ENCODE data around the gene PLXNA4. TPM values are rescaled to one million over a fixed set of nuclear protein-coding genes. Genes with fewer than 3 reads are reported as not detected.

PLXNA4 gene
- total RNA-seq, 2 experiments from 2014 or later, result 0.18 to 0.70 TPM

DNA sequence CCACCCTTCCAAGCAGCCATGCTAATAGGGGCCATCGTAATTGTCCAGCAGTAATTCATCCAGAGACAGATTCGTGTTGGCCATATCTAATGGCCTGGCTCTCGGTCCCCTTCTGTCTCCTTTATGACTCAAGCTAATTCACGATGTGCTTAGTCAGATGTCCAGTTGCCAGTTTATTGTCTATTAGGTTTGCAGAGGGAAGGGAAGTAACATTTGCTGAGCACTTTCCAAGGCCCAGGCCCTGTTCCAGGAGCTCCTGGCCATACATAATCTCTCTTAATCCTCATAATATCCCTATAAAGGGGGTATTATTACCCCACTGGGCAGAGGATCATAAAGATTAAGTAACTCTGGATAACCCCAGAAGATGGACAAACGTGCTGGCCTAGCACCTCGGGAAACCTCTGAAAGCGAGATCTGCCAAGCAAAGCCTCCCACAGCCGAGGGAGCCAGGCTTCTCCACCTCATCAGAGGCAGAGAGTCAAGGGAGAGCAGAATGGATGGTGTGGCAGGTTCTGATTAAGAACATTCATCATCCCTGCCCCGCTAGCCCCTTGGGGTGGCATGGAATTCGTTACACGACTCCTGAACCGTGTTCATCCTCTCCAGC lies 153.7 kb downstream of the PLXNA4 start:
- peaks cover 7% of the 10 kb centered on the region for H3K9me3 Mint-ChIP-seq
- DNase-seq (no peak), ATAC-seq (no peak)
- H3K4me1 Mint-ChIP-seq (ENCODE audit: low read depth), result peaks cover 11% of the 10 kb centered on the region
- TF ChIP-seq, protein P1, sequence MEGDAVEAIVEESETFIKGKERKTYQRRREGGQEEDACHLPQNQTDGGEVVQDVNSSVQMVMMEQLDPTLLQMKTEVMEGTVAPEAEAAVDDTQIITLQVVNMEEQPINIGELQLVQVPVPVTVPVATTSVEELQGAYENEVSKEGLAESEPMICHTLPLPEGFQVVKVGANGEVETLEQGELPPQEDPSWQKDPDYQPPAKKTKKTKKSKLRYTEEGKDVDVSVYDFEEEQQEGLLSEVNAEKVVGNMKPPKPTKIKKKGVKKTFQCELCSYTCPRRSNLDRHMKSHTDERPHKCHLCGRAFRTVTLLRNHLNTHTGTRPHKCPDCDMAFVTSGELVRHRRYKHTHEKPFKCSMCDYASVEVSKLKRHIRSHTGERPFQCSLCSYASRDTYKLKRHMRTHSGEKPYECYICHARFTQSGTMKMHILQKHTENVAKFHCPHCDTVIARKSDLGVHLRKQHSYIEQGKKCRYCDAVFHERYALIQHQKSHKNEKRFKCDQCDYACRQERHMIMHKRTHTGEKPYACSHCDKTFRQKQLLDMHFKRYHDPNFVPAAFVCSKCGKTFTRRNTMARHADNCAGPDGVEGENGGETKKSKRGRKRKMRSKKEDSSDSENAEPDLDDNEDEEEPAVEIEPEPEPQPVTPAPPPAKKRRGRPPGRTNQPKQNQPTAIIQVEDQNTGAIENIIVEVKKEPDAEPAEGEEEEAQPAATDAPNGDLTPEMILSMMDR (IDR thresholded peaks at IDR 0.05), result no peak
- CTCF ChIA-PET, result interaction anchor here (0.8 to 1.3 kb wide), 2 partner anchors 15 to 28 kb away, joined by 3 to 4 read pairs; no protein-coding TSS in a partner anchor
- intact Hi-C loops (cut with micrococcal nuclease), result no loop called here
- H3K36me3 Mint-ChIP-seq (ENCODE audit: low read depth), result peaks cover 4% of the 10 kb centered on the region
- no peak overlapping the region for H3K4me3 Mint-ChIP-seq
- H3K27me3 Mint-ChIP-seq, result no peaks in the 10 kb centered on the region
- POLR2A ChIA-PET, result no interaction called here
- no peak overlapping the region for H3K27ac Mint-ChIP-seq

DNA sequence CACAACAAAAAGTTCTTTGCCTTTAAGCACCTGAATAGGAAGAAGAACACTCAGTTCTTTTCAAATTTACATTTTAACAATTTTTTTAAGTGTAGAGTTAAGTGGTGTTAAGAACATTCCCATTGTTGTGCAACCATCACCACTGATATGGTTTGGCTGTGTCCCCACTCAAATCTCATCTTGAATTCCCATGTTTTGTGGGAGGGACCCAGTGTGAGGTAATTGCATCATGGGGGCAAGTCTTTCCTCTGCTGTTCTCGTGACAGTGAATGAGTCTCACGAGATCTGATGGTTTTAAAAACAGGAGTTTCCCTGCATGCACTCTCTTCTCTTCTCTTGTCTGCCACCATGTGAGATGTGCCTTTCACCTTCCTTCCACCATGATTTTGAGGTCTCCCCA lies 155.7 kb downstream of the PLXNA4 start:
- peaks cover 3% of the 10 kb centered on the region for H3K4me1 Mint-ChIP-seq (ENCODE audit: low read depth)
- no peaks in the 10 kb centered on the region for H3K27me3 Mint-ChIP-seq
- intact Hi-C loops (cut with micrococcal nuclease), result no loop called here
- peaks cover 7% of the 10 kb centered on the region for H3K9me3 Mint-ChIP-seq
- ChIA-PET CTCF (no interaction called here), POLR2A (no interaction called here)
- TF ChIP-seq, protein P1 (IDR thresholded peaks at IDR 0.05), result no peak
- no peak for DNase-seq
- no peak for ATAC-seq
- no peak overlapping the region for H3K4me3 Mint-ChIP-seq
- peaks cover 4% of the 10 kb centered on the region for H3K36me3 Mint-ChIP-seq (ENCODE audit: low read depth)
- no peak overlapping the region for H3K27ac Mint-ChIP-seq

DNA sequence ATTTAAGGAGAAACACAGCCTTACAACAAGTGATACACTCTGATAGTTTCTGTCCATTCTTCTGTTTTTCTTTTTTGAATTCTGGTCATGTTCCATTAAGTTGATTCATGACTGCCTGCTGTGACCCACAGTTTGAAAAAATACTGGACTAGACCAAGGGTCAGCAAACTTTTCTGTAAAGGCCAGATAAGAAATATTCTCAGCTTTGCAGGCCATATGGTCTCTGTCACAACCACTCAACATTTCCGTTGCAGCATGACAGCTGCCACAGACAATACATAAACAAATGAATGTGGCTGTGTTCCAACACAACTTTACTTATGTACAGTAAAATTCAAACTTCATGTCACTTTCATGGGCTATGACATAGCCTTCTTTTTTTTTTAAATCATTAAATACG lies 156.7 kb downstream of the PLXNA4 start:
- H3K27me3 Mint-ChIP-seq, result no peaks in the 10 kb centered on the region
- H3K4me3 Mint-ChIP-seq, result no peak overlapping the region
- TF ChIP-seq, protein P1 (IDR thresholded peaks at IDR 0.05), result no peak
- intact Hi-C loops (cut with micrococcal nuclease), result no loop called here
- peaks cover 4% of the 10 kb centered on the region for H3K36me3 Mint-ChIP-seq (ENCODE audit: low read depth)
- H3K9me3 Mint-ChIP-seq, result peaks cover 7% of the 10 kb centered on the region
- H3K4me1 Mint-ChIP-seq (ENCODE audit: low read depth), result no peaks in the 10 kb centered on the region
- ATAC-seq (no peak), DNase-seq (no peak)
- H3K27ac Mint-ChIP-seq, result no peak overlapping the region
- POLR2A ChIA-PET, result no interaction called here
- CTCF ChIA-PET, result no interaction called here

DNA sequence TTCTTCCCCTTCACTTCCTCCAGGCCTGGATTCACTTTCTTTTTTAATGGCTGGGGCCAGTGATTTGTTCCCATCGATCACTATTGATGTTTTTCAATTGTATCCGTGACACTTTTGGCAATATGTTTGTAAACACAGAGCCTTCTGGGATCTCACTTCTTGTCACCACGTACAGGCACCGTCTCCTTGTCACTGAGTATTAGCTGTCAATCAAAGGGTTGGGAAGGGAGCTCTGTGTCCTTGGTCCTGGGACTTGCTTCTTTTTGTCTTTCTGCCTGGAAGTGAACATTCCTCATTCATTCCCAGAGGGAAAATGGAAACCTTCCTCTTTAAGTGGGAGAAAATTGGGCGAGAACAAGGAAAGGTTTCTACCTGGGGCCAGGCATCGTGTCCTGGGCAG lies 157.4 kb downstream of the PLXNA4 start:
- Mint-ChIP-seq H3K27me3 (no peaks in the 10 kb centered on the region), H3K9me3 (peaks cover 7% of the 10 kb centered on the region), H3K36me3 (ENCODE audit: low read depth) (peaks cover 4% of the 10 kb centered on the region), H3K4me1 (ENCODE audit: low read depth) (no peaks in the 10 kb centered on the region), H3K4me3 (no peak overlapping the region), H3K27ac (no peak overlapping the region)
- ChIA-PET POLR2A (no interaction called here), CTCF (no interaction called here)
- TF ChIP-seq, protein P1 (IDR thresholded peaks at IDR 0.05), result no peak
- no peak for ATAC-seq
- intact Hi-C loops (cut with micrococcal nuclease), result no loop called here
- DNase-seq, result no peak

DNA sequence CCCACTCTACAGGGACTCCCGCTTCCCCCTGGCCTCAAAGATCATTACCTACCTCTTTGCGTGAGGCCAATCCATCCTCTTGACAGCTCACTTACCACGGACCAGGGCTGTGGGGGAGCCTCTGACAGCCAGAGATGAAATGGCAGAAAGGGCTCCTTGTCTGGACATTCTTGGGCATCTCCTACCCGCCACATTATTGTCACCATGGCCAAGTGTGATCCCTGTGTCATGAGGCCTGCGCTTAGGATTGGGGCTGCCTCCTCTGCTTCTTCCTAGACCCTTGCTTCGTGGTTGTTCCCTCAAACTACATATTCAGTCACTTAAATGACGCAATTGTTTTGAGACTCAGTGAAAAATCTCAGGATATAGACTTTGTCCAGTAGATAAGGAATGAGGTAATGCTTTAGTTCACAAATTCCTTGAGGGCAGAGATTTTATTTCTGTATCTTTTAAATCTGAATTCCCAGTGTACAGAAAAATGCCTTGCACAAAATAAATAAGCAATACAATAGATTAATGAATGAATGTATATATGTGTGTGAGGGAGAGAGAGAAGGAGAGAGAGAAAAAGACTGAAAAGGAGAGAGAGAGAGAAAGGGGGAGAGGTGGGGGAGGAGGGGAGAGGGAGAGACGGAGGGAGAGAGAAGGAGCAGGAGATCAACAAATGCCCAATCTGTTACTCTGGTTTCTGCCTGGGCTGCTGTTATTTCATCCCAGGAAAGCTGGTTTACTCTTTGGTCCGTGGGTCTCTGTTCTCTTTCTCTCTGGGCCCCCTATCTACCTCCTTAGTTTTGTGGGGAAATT lies 159.0 kb downstream of the PLXNA4 start:
- ChIA-PET CTCF (interaction anchor here (1.1 to 2.3 kb wide), 2 partner anchors 23 to 163 kb away, joined by 3 to 8 read pairs; no protein-coding TSS in a partner anchor), POLR2A (interaction anchor here (0.5 kb wide), 1 partner anchor 1253 kb away, joined by 4 read pairs; no protein-coding TSS in a partner anchor)
- no peak for DNase-seq
- H3K4me1 Mint-ChIP-seq (ENCODE audit: low read depth), result no peaks in the 10 kb centered on the region
- peaks cover 7% of the 10 kb centered on the region for H3K9me3 Mint-ChIP-seq
- no peak overlapping the region for H3K27ac Mint-ChIP-seq
- intact Hi-C loops (cut with micrococcal nuclease), result no loop called here
- no peak overlapping the region for H3K4me3 Mint-ChIP-seq
- no peaks in the 10 kb centered on the region for H3K27me3 Mint-ChIP-seq
- no peak for ATAC-seq
- TF ChIP-seq, protein P1 (IDR thresholded peaks at IDR 0.05), result no peak
- H3K36me3 Mint-ChIP-seq (ENCODE audit: low read depth), result peaks cover 4% of the 10 kb centered on the region

Data from activated CD8-positive, alpha-beta T cell treated with anti-CD3 and anti-CD28 coated beads for 36 hours (primary cell).